ENCODE measurements around the gene SPHK1. TPM values are rescaled to one million over a fixed set of nuclear protein-coding genes. Genes with fewer than 3 reads are reported as not detected.

Gene SPHK1
- total RNA-seq, 2 experiments from 2014 or later, result 0.28 to 0.78 TPM

- DNase-seq (ENCODE audit: low spot score), result no peak
- Histone ChIP-seq H3K4me2 (ENCODE audit: low read length) (no peak overlapping the region), H3K4me1 (ENCODE audit: insufficient read depth, low read length, poor library complexity, severe bottlenecking) (no peaks in the 10 kb centered on the region), H3K27ac (ENCODE audit: low read depth, low read length, poor library complexity, severe bottlenecking) (no peak overlapping the region), H3K4me3 (ENCODE audit: low read depth, low read length, poor library complexity, severe bottlenecking) (no peak overlapping the region), H4K20me1 (ENCODE audit: insufficient read depth, low read length) (no peaks in the 10 kb centered on the region), H3K79me2 (ENCODE audit: insufficient read depth, low read depth, low read length) (no peaks in the 10 kb centered on the region), H2AFZ (ENCODE audit: low read length) (no peak overlapping the region), H3K9me3 (ENCODE audit: low read length) (no peaks in the 10 kb centered on the region), H3K9me2 (ENCODE audit: insufficient read depth, low read length) (no peaks in the 10 kb centered on the region), H3K36me3 (ENCODE audit: insufficient read depth, low read length) (peaks cover 63% of the 10 kb centered on the region)
- no TSS peak for BruUV-seq (replicated peaks)
- CTCF ChIA-PET (ENCODE audit: unreplicated experiment), result no interaction called here
- intact Hi-C loops (cut with micrococcal nuclease; ENCODE audit: unreplicated experiment), result no loop called here
- POLR2A ChIA-PET, result interaction anchor here (0.5 to 1.2 kb wide), 3 partner anchors 17 to 88 kb away, joined by 3 to 10 read pairs (median 4); partner anchors contain the start of gene PRPSAP1
- no peak for TF ChIP-seq EZH2phosphoT487 (IDR thresholded peaks at IDR 0.05; ENCODE audit: borderline replicate concordance, low read depth, low read length)
- TF ChIP-seq, protein P1, sequence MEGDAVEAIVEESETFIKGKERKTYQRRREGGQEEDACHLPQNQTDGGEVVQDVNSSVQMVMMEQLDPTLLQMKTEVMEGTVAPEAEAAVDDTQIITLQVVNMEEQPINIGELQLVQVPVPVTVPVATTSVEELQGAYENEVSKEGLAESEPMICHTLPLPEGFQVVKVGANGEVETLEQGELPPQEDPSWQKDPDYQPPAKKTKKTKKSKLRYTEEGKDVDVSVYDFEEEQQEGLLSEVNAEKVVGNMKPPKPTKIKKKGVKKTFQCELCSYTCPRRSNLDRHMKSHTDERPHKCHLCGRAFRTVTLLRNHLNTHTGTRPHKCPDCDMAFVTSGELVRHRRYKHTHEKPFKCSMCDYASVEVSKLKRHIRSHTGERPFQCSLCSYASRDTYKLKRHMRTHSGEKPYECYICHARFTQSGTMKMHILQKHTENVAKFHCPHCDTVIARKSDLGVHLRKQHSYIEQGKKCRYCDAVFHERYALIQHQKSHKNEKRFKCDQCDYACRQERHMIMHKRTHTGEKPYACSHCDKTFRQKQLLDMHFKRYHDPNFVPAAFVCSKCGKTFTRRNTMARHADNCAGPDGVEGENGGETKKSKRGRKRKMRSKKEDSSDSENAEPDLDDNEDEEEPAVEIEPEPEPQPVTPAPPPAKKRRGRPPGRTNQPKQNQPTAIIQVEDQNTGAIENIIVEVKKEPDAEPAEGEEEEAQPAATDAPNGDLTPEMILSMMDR (conservative IDR thresholded peaks at IDR 0.05; ENCODE audit: low read length), result no peak
Measured at GRCh38 chr17:76336756-76337412, 47.5 kb upstream of the SPHK1 start.

GRCh38 chr17:76337413-76337777 lies 47.0 kb upstream of the SPHK1 start:
- Histone ChIP-seq H3K36me3 (ENCODE audit: insufficient read depth, low read length) (peaks cover 63% of the 10 kb centered on the region), H3K4me3 (ENCODE audit: low read depth, low read length, poor library complexity, severe bottlenecking) (no peak overlapping the region), H3K27ac (ENCODE audit: low read depth, low read length, poor library complexity, severe bottlenecking) (no peak overlapping the region), H3K9me3 (ENCODE audit: low read length) (no peaks in the 10 kb centered on the region), H2AFZ (ENCODE audit: low read length) (no peak overlapping the region), H3K9me2 (ENCODE audit: insufficient read depth, low read length) (no peaks in the 10 kb centered on the region), H3K79me2 (ENCODE audit: insufficient read depth, low read depth, low read length) (no peaks in the 10 kb centered on the region), H3K4me1 (ENCODE audit: insufficient read depth, low read length, poor library complexity, severe bottlenecking) (no peaks in the 10 kb centered on the region), H4K20me1 (ENCODE audit: insufficient read depth, low read length) (no peaks in the 10 kb centered on the region), H3K4me2 (ENCODE audit: low read length) (no peak overlapping the region)
- DNase-seq (ENCODE audit: low spot score), result no peak
- CTCF ChIA-PET (ENCODE audit: unreplicated experiment), result no interaction called here
- intact Hi-C loops (cut with micrococcal nuclease; ENCODE audit: unreplicated experiment), result no loop called here
- TF ChIP-seq, protein P1 (conservative IDR thresholded peaks at IDR 0.05; ENCODE audit: low read length), result no peak
- TF ChIP-seq EZH2phosphoT487 (IDR thresholded peaks at IDR 0.05; ENCODE audit: borderline replicate concordance, low read depth, low read length), result no peak
- BruUV-seq (replicated peaks), result no TSS peak
- POLR2A ChIA-PET, result interaction anchor here (0.5 to 1.2 kb wide), 2 partner anchors 16 to 88 kb away, joined by 3 to 4 read pairs; partner anchors contain the start of gene PRPSAP1

GRCh38 chr17:76341301-76341700 lies 43.1 kb upstream of the SPHK1 start:
- H3K9me3 ChIP-seq (ENCODE audit: low read length), result no peaks in the 10 kb centered on the region
- no peak overlapping the region for H3K4me2 ChIP-seq (ENCODE audit: low read length)
- H3K79me2 ChIP-seq (ENCODE audit: insufficient read depth, low read depth, low read length), result no peaks in the 10 kb centered on the region
- no peaks in the 10 kb centered on the region for H4K20me1 ChIP-seq (ENCODE audit: insufficient read depth, low read length)
- H3K4me3 ChIP-seq (ENCODE audit: low read depth, low read length, poor library complexity, severe bottlenecking), result no peak overlapping the region
- ChIA-PET CTCF (ENCODE audit: unreplicated experiment) (interaction anchor here (0.7 kb wide), 1 partner anchor 13 kb away, joined by 3 read pairs; no protein-coding TSS in a partner anchor), POLR2A (interaction anchor here (0.7 kb wide), 2 partner anchors 11 to 42 kb away, joined by 3 to 4 read pairs; no protein-coding TSS in a partner anchor)
- BruUV-seq (replicated peaks), result no TSS peak
- H3K27ac ChIP-seq (ENCODE audit: low read depth, low read length, poor library complexity, severe bottlenecking), result no peak overlapping the region
- H2AFZ ChIP-seq (ENCODE audit: low read length), result no peak overlapping the region
- no peaks in the 10 kb centered on the region for H3K9me2 ChIP-seq (ENCODE audit: insufficient read depth, low read length)
- intact Hi-C loops (cut with micrococcal nuclease; ENCODE audit: unreplicated experiment), result no loop called here
- no peaks in the 10 kb centered on the region for H3K4me1 ChIP-seq (ENCODE audit: insufficient read depth, low read length, poor library complexity, severe bottlenecking)
- no peak for DNase-seq (ENCODE audit: low spot score)
- peaks cover 80% of the 10 kb centered on the region for H3K36me3 ChIP-seq (ENCODE audit: insufficient read depth, low read length)
- no peak for TF ChIP-seq EZH2phosphoT487 (IDR thresholded peaks at IDR 0.05; ENCODE audit: borderline replicate concordance, low read depth, low read length)
- TF ChIP-seq, protein P1 (conservative IDR thresholded peaks at IDR 0.05; ENCODE audit: low read length), result no peak
